Measurements from ENCODE around the gene SMAD5.

SMAD5 gene

DNA sequence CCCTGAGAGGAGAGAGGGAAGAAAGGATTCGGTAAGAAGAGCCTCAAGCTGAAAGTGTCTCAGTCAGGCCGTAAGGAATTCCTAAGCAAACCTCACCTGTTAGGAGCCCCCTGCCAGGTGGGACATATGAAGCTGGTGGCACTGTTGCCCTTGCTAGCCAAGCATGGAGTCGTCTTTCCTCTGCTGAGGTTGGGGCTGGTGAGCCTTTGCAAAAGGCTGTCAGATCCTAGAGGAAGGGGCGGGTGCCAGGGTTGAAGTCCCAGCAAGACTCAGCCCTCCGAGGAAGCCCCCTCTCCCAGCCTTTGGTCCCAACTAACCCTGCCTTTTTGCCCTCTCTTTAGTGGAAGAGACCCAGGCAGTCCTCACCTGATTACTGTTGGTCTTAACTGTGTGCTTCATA lies 65.8 kb downstream of the SMAD5 start:
- DNase-seq = no peak

DNA sequence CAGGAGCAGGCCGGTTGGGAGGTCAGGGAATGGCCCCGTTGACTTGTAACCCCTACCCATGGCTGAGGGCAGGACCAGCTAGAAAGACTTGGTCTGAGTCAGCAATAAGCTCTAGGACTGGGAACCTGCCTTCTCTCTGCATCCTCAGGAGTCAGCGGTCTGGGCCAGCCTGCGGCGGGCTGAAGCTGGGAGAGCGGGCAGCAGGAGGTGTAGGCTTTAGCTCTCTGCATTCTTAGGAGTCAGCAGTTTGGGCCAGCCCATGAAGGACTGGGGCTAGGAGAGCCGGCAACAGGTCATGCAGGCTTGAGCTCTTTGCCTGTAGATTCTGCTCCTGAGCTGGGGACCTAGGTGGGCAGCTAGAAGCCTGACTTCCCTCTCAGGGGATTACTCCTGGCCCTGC lies 66.8 kb downstream of the SMAD5 start:
- no peak for DNase-seq

DNA sequence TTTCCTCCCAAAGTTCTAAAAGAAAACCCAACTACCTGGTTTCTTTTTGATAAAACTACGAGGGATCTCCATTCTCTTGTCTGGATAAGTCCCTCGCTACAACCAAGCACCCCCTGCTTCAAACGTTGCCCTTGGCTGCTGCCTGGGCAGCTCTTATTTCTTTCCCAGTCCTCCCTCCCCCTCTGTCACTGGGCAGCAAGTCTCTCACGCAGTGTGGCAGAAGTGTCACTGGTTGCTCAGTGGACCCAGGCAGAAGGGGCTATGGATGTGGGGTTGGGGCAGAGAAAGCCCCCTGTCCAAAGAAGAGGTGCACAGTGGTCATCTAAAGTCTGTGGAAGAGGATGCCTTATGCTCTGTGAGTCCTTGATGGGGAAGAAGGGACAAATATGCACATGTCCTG lies 67.5 kb downstream of the SMAD5 start:
- DNase-seq = no peak

- no peak for DNase-seq
Measured at GRCh38 chr5:136200761-136201160, 68.1 kb downstream of the SMAD5 start.

- DNase-seq = no peak
Measured at GRCh38 chr5:136201870-136202269, 69.2 kb downstream of the SMAD5 start.

GRCh38 chr5:136202469-136203205 lies 70.0 kb downstream of the SMAD5 start:
- DNase-seq = peak; percentile 45

DNA sequence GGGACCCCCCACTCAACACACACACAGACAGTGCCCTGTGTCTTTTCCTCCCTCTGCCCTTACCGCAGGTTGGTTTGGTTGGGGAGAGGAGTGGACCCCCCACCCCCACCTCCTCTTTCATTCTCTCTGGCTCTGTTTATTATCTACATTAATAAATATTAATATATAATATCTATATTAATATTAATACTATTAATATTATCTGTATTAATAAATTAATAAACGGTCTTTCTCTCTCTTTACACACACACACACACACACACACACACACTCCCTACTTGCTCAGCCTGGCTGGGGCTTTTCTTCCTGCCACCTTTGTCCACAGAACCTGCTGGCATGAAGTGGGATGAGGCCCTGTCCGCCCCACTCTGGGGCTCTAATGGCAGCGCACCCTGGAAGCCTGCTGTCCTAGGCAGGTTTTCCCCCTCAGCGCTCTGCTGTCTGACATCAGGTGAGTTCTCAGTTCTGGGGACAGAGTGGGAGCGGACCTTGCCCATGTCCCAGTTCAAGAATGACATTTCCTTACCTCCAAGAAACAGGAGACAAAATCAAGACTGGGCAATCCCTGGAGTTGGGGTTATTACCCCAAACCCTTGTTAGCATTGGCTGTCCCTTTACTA lies 70.8 kb downstream of the SMAD5 start:
- DNase-seq = no peak

- DNase-seq = peak; percentile 2
Measured at GRCh38 chr5:136205061-136205702, 72.5 kb downstream of the SMAD5 start.

- DNase-seq = no peak
Measured at GRCh38 chr5:136205941-136206340, 73.3 kb downstream of the SMAD5 start.

GRCh38 chr5:136206361-136206760 lies 73.7 kb downstream of the SMAD5 start:
- DNase-seq = no peak

- DNase-seq = no peak
Measured at GRCh38 chr5:136207631-136208030, 75.0 kb downstream of the SMAD5 start.

GRCh38 chr5:136208916-136209315 lies 76.3 kb downstream of the SMAD5 start:
- no peak for DNase-seq

DNA sequence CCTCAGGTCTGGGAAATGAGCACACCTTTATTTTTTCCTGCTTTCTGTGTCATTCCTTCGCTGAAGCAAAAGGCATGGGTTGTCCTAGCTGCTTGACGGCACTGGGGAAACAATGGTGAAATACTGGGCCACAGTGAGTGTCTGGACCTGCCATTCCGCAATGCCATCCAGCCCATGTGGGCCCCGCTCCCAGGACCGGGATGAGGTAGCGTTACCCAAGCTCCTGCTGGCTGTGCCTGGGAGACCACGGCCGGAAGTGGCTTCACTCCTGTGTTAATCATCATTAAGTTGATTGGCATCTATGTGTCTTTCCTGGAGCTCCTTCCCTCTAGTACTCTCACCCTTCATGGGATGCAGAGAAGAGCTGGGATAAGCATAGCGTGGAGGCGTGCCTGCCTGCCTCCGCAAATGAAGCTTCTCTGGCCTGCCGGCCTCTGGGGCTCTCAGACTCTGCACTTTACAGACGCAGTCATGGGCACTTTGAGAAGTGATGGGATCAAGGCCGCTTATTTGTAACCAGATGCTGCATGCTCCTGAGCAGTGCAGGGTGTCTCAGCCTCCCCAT lies 76.8 kb downstream of the SMAD5 start:
- DNase-seq = no peak

DNA sequence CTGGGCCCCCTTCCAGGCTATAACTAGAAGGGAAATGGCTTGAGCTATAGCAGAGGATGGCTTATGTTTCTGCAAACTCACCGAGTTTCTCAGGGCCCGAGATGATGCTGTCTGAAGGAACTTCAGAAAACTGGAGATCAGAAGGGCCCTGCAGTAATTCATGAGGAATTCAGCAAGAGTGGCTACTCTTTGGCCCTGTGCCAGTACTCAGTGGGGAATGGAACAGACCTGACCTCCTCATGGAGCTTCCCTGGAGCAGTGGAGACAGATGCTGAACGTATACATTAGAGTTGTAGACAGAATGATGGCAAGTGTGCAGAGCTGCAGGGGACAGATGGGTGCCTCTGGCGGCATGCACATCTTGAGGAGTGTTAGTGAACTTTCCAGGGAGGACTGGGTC lies 77.6 kb downstream of the SMAD5 start:
- no peak for DNase-seq

DNA sequence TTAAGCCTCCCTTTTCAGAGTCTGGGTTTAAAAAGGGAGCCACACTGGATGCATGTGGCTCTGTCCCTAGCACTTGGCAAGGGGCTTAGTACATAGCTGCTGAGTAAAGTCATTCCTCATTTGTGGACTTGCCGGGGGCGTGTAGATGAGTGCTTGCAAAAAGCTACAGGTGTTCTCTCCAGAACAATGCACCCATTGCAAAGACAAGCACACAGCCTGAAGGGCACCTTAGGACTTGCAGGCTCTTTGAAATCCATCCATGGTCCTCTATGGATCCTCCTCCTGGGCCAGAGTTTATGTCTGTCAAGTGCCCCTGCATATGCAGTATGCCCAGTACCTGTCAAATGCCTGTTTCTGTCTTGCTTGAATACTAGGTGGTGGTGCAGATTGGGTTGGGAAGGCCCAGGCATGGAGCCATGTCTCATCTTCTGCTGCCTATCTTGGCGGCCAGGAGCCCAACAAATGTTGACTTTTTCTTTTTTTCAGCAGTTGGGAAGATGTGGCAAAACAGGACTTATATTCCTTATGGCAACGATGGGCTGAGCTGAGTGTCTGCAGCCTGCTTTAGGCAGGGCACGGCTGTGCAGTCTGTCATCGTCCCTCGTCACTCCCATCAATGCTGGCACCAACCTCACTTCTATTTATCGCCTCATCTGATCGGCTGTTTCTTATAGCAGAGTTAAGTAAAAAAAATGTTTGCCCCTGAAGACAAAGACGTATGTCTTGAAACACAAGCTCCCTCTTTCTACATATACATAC lies 78.8 kb downstream of the SMAD5 start:
- no peak for DNase-seq

DNA sequence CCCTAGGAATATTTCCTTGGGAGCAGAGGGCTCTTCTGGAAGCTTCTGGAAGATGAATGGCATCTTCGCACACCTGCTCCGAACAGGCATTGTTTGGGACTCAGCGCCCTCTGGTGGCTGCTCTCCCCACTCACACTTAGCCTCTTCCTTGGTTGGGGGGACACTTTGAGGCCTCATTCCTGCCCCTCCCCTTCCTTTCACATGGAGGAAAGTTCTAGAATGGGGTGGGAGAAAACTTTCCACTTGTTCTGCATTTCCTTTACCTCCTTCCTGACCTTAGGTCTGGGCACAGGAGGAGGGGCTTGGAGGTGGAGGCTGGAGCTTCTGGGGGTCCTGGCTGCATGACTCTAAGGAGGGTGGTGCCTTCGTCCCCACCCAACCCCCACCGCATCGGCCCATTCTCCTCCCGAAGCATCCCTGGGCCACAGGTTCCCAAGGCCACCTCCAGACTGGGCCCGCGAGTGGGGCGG lies 79.6 kb downstream of the SMAD5 start:
- DNase-seq = peak; percentile 66

DNA sequence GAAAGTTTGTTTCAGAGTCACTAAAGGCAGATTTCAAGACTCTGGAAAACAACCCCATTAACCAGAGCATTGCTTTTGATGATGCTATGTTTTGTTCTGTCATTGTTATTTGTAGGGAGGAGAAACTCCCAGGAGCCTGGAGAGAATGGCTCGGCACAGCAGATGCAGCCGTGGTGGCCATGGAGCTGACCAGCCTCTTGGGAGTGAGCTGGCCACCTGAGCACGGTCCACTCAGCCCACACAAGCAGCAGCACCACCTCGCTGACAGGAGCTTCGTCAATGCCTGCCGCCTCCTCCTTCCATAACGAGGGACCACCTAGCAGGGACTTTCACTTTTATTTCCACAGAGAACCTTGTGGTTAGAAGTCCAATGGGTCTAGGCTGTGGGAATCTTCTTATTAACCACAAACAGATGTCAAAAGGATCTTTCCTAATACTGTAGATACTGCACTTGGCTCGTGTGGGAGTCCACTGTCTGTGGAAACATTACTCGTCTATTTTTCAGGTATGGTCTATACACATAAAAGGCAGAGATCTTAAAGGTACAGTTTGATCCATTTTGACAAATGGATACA lies 81.4 kb downstream of the SMAD5 start:
- no peak for DNase-seq

- DNase-seq = no peak
Measured at GRCh38 chr5:136215812-136216211, 83.2 kb downstream of the SMAD5 start.

DNA sequence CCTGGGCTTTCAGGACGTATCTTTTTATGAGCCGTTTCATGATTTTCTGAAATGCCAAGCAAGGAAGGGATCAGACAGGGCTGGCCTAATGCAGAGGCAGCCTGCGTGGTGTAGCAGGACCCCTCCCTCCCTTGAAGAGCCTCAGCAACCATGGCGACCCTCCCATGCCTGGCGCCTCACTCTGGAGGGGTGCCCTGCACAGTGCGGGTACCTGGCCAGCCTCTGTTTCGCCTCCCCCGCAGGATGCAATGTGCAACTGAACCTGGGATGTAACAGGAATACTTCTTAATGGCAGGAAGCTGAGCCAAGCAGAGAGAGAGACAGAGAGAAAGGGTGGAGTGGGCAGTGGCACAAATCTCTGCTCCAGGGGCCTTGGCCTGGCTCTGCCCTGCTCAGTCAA lies 83.6 kb downstream of the SMAD5 start:
- DNase-seq = no peak

DNA sequence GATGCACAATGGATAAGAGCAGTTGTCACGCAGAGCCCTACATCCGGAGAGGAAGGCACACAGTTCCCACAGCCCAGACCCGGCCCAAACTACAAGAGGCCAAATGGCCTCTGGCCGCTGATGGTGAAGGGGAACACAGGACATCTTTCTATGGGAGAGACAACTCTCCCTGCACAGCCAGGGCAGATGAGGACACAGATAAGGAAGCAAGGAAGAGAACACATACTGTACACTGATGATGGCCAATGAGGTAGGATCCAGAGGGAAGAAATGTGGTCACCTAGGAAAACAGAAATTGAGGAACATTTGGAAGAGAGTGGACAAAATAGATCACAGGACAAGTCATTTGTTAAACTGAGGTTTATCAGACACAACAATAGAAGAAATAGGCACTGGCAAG lies 88.7 kb downstream of the SMAD5 start:
- DNase-seq = no peak

- no peak for DNase-seq
Measured at GRCh38 chr5:136222580-136223235, 90.1 kb downstream of the SMAD5 start.

DNA sequence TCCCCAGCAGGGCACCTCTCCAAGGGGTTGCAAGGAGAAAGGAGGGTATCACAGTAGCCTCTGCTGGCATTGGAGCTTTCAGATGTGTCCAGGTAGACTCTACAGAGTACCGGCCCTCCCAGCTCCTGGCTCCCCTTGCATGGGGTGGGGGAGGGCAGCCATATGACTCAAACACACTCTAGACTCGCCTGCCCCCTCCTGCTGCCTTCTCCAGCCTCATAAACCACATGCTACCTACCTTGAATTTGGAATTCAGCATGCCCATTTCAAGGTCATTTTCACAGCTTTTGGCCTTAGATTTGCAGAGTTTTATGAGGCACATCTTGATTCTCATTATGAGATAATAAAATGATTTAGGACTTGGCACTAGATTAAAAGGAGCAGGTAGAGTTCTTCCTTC lies 93.2 kb downstream of the SMAD5 start:
- DNase-seq = no peak
